Activated naive CD4-positive, alpha-beta T cell treated with anti-CD3 and anti-CD28 coated beads for 36 hours (primary cell): ENCODE measurements around the gene TFAP2B. TPM values are rescaled to one million over a fixed set of nuclear protein-coding genes. Genes with fewer than 3 reads are reported as not detected.

Source experiments
- CTCF ChIA-PET: fragments of 350-600 bp; sonication (Branson Sonifier 250); formaldehyde crosslinking; loops from one replicate; lab custom pipeline; 2021; ENCODE audit warnings: antibody characterized with exemption; lab: Charles Lee
- DNase-seq: peaks from one replicate; pipeline ENCODE4 v3.0.0-alpha.2; 2020
- H3K27ac Mint-ChIP-seq: one replicate; pipeline ENCODE4 v1.8.0; 2021; ENCODE audit warnings: mild to moderate bottlenecking, mixed read lengths
- H3K27me3 Mint-ChIP-seq: one replicate; pipeline ENCODE4 v1.8.0; 2021; ENCODE audit warnings: low read depth, mixed read lengths
- H3K36me3 Mint-ChIP-seq: one replicate; pipeline ENCODE4 v1.8.0; 2021; ENCODE audit warnings: low read depth, mixed read lengths
- H3K4me1 Mint-ChIP-seq: one replicate; pipeline ENCODE4 v1.8.0; 2021; ENCODE audit warnings: low read depth, mixed read lengths
- H3K4me3 Mint-ChIP-seq: one replicate; pipeline ENCODE4 v1.8.0; 2021; ENCODE audit warnings: mild to moderate bottlenecking, moderate library complexity, mixed read lengths
- H3K9me3 Mint-ChIP-seq: one replicate; pipeline ENCODE4 v1.8.0; 2021; ENCODE audit warnings: mixed read lengths
- intact Hi-C: fragments of 100-400 bp; cut with micrococcal nuclease; formaldehyde crosslinking; loops from one replicate; pipeline ENCODE4 v1.15.1; 2023
- total RNA-seq, 2 experiments: library from RNA; stranded (reverse); gene quantifications; one replicate each; pipeline ENCODE4 v1.2.3, GENCODE V29; 2021

Gene TFAP2B
- total RNA-seq, 2 experiments from 2014 or later, result not detected

DNA sequence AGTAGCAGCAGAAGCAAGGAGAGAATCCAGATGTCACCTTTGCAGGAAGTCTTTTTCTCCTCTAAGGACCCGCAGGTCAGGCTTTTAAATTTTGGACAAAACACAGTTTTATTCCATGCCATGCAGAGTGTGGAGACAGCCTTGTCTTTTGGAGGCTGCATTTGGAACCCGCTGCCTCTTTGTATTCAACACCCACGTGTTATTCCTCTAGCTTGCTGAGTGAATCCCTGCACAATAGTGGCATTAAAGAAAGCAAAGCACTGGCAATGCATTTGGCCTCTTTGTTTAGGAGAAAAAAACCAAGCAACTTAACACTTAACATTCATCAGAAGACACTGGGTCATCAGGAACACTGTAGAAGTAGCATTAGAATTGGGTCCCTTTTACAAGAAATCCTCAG lies 43.5 kb downstream of the TFAP2B start:
- H3K4me3 Mint-ChIP-seq, result no peak overlapping the region
- H3K27me3 Mint-ChIP-seq, result no peaks in the 10 kb centered on the region
- CTCF ChIA-PET, result no interaction called here
- H3K9me3 Mint-ChIP-seq, result no peaks in the 10 kb centered on the region
- no peaks in the 10 kb centered on the region for H3K4me1 Mint-ChIP-seq
- intact Hi-C loops, result no loop called here
- H3K27ac Mint-ChIP-seq, result no peak overlapping the region
- DNase-seq, result no peak
- no peaks in the 10 kb centered on the region for H3K36me3 Mint-ChIP-seq

DNA sequence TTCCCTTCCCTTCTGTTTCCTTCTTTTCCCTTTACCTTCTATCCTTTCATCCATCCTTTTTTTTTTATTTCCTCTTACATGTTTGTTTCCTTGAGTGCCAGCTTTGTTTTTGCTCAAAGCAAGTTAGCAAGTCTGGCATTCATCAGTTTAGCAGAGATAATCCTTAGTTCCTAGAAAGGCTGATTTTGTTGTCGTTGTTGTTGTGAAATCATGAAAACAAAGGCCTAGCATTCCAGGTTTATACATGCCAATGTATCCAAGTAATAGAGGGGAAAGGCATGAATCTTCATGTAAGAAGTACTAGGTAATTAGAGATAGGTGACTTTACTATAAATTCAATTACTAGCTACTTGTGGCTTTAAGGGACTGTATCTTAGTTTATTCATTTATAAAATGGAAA lies 45.9 kb downstream of the TFAP2B start:
- H3K27me3 Mint-ChIP-seq, result no peaks in the 10 kb centered on the region
- CTCF ChIA-PET, result no interaction called here
- H3K36me3 Mint-ChIP-seq, result no peaks in the 10 kb centered on the region
- intact Hi-C loops, result no loop called here
- H3K27ac Mint-ChIP-seq, result no peak overlapping the region
- H3K9me3 Mint-ChIP-seq, result no peaks in the 10 kb centered on the region
- no peak overlapping the region for H3K4me3 Mint-ChIP-seq
- no peak for DNase-seq
- H3K4me1 Mint-ChIP-seq, result no peaks in the 10 kb centered on the region

DNA sequence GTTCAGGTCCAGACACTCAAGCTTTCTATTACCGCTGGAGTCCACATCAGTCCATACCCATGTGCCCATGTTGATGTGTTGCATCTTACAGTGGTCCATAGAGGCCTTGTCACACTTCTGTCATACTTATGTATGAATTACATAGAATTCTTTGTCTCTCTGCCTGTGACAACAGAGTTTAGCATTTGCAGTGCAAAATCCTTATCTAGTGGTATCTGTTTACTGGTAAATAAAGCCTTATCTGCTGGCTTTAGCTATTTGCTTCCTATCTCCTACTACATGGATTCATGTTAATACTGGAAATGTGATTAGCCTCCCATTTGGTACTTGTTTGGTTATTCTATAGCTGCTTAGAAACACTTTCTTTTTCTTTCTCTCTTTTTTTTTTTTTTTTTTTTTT lies 49.8 kb downstream of the TFAP2B start:
- Mint-ChIP-seq H3K4me1 (no peaks in the 10 kb centered on the region), H3K27me3 (no peaks in the 10 kb centered on the region), H3K27ac (no peak overlapping the region), H3K9me3 (no peaks in the 10 kb centered on the region), H3K4me3 (no peak overlapping the region), H3K36me3 (no peaks in the 10 kb centered on the region)
- no peak for DNase-seq
- intact Hi-C loops, result no loop called here
- CTCF ChIA-PET, result no interaction called here

DNA sequence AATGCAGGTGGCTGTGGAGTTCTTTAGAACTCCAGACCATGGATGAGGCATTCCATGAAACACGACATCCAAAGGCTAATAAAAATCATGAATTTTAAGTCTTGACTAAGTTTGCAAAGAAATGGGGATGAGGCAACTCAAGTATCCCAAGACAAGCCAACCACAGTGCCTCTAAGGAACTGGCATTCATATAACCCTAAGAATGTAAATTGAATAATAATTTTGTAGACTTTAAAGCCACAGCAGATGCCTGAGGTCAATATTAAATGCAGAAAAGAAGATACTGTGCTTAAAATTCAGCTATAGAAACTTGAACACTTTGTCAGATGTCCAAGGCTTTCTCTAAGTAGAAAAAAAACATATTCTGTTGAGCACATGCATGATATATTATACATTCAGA lies 54.5 kb downstream of the TFAP2B start:
- intact Hi-C loops, result no loop called here
- no peak overlapping the region for H3K4me3 Mint-ChIP-seq
- CTCF ChIA-PET, result interaction anchor here (1.3 kb wide), 1 partner anchor 16 kb away, joined by 3 read pairs; no protein-coding TSS in a partner anchor
- H3K9me3 Mint-ChIP-seq, result no peaks in the 10 kb centered on the region
- H3K27me3 Mint-ChIP-seq, result no peaks in the 10 kb centered on the region
- H3K36me3 Mint-ChIP-seq, result no peaks in the 10 kb centered on the region
- no peaks in the 10 kb centered on the region for H3K4me1 Mint-ChIP-seq
- no peak overlapping the region for H3K27ac Mint-ChIP-seq
- DNase-seq, result no peak

DNA sequence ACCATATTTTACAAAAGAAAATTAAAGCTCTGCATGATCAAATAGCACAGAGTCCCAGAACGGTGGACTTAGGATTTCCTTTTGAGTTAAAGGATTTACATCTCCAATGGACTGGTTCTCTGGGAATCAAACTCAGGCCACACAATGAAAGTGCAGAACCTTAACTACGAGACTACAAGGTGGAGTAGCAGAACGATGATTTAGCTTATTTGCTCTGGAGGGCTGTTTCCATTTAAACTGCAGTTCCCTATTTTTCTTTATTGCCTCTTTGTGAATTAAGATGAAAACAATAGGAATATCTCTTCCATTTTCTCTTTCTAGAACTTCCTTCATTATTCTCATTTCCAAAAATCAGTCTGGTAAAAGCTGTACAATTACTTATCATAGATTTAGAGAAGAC lies 65.7 kb downstream of the TFAP2B start:
- intact Hi-C loops, result no loop called here
- no peak overlapping the region for H3K27ac Mint-ChIP-seq
- CTCF ChIA-PET, result no interaction called here

DNA sequence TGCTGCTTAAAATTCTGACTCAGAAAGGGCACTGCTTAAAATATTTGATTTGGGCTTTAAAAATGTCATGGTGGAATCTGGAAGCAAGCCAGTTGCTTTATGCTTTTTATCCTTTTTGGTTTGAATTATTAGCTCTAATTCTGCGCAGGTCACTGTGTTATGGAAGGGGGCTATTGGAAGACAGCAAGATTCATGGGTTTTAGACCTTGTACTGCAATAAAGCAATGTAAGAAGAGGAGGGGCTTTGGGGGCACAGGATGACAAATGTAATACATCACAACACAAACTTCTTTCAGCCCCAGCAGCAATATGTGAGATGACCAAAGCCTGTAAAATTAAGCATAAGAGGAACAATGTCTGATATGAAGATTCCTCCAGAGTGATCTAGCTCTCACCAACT lies 68.4 kb downstream of the TFAP2B start:
- intact Hi-C loops, result no loop called here
- no peak overlapping the region for H3K27ac Mint-ChIP-seq
- H3K4me3 Mint-ChIP-seq, result no peak overlapping the region
- H3K36me3 Mint-ChIP-seq, result no peaks in the 10 kb centered on the region
- H3K27me3 Mint-ChIP-seq, result no peaks in the 10 kb centered on the region
- no peaks in the 10 kb centered on the region for H3K4me1 Mint-ChIP-seq
- no peak for DNase-seq
- no peaks in the 10 kb centered on the region for H3K9me3 Mint-ChIP-seq
- CTCF ChIA-PET, result no interaction called here

More for the DNA sequence above, 65.7 kb downstream of the TFAP2B start:
- no peaks in the 10 kb centered on the region for H3K27me3 Mint-ChIP-seq
- no peaks in the 10 kb centered on the region for H3K9me3 Mint-ChIP-seq
- DNase-seq, result no peak
- H3K4me1 Mint-ChIP-seq, result no peaks in the 10 kb centered on the region
- H3K4me3 Mint-ChIP-seq, result no peak overlapping the region
- no peaks in the 10 kb centered on the region for H3K36me3 Mint-ChIP-seq

DNA sequence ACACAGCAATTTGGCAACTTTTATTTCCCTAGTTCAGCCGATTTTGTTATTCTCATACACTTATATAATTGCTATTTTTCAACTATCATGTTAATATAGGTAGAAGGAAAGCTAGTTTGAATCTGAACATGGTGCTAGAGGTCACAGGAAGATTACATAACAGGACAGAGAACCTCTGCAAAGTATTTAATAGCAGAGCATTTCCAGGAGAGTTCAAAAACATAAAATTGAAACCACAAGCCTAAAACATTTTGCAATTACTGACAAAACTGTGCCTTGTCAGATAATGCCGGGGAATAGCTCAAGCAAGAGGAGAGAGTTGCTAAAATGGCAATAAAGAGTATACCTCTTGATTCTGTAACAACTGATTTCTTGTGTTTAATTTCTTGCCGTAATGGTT lies 70.8 kb downstream of the TFAP2B start:
- CTCF ChIA-PET, result interaction anchor here (0.7 to 1.0 kb wide), 2 partner anchors 123 to 441 kb away, joined by 3 read pairs; no protein-coding TSS in a partner anchor
- H3K4me3 Mint-ChIP-seq, result no peak overlapping the region
- no peaks in the 10 kb centered on the region for H3K27me3 Mint-ChIP-seq
- DNase-seq, result no peak
- H3K27ac Mint-ChIP-seq, result no peak overlapping the region
- H3K36me3 Mint-ChIP-seq, result no peaks in the 10 kb centered on the region
- H3K9me3 Mint-ChIP-seq, result no peaks in the 10 kb centered on the region
- H3K4me1 Mint-ChIP-seq, result no peaks in the 10 kb centered on the region
- intact Hi-C loops, result no loop called here

DNA sequence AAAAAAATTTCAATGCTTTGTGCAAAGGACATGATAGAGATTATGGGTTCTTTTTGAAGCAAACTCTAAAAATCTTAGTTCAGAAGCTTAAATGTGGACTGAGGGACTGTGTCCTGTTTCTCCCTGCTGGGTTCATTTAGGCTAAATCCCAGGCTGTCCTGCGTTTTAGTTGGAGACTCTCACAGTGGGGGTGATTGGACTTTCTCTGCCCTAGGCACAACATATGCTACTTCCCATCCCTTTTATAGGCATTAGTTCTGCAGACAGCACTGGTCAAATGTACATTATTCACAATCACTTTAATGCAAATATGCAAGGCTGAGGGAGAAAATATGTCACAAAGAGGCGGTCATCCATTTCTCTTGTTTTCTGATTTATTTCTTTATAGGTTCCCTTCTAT lies 71.3 kb downstream of the TFAP2B start:
- H3K36me3 Mint-ChIP-seq, result no peaks in the 10 kb centered on the region
- intact Hi-C loops, result no loop called here
- CTCF ChIA-PET, result interaction anchor here (0.7 to 1.0 kb wide), 2 partner anchors 123 to 442 kb away, joined by 3 read pairs; no protein-coding TSS in a partner anchor

DNA sequence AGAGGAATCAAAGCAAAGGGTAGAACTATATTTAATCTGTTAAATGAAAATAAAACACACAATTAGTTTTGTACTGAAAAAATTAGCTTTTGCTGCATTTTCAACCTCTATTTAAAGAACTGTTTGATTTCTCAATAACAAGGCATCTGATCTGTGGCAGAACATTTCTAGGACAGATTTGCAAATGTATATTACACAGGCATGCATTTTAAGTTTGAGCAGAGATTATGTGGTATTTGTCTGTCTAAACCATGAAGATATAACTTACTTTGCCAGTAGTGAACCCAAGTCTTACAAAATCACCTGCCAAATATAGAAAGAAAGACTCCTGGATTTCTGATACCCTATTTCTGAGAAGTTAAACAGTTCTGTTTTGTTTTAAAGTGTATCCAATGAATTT lies 71.9 kb downstream of the TFAP2B start:
- Mint-ChIP-seq H3K4me1 (no peaks in the 10 kb centered on the region), H3K36me3 (no peaks in the 10 kb centered on the region), H3K27me3 (no peaks in the 10 kb centered on the region), H3K27ac (no peak overlapping the region), H3K4me3 (no peak overlapping the region), H3K9me3 (peaks cover 4% of the 10 kb centered on the region)
- intact Hi-C loops, result no loop called here
- DNase-seq, result no peak
- CTCF ChIA-PET, result no interaction called here

More for the DNA sequence above, 71.3 kb downstream of the TFAP2B start:
- Mint-ChIP-seq H3K4me3 (no peak overlapping the region), H3K9me3 (peaks cover 2% of the 10 kb centered on the region), H3K4me1 (no peaks in the 10 kb centered on the region), H3K27me3 (no peaks in the 10 kb centered on the region), H3K27ac (no peak overlapping the region)
- DNase-seq, result no peak

DNA sequence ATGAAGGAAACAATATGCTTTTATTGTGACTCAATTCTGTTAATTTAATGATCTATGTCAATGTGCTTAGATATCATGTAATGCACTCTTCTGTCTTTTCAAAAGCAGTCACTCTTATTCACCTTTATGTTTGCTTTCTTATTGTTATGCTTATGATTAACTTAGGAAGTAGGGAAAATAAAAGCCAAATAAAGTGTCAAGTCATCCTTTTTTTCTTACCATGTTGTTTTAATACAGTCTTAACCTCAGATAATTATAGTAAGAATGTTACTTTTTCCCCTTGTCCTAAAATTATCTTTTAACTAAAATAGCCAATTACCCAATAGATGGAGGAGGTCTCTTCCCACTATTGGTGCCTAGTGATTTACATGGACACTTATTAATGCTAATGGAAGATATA lies 72.6 kb downstream of the TFAP2B start:
- intact Hi-C loops, result no loop called here
- Mint-ChIP-seq H3K27ac (no peak overlapping the region), H3K36me3 (no peaks in the 10 kb centered on the region), H3K4me1 (no peaks in the 10 kb centered on the region), H3K4me3 (no peak overlapping the region), H3K27me3 (no peaks in the 10 kb centered on the region), H3K9me3 (peaks cover 6% of the 10 kb centered on the region)
- CTCF ChIA-PET, result no interaction called here
- no peak for DNase-seq

Other genes starting within 250 kb of the TFAP2B start
- gene TFAP2D, start 105.3 kb upstream of the TFAP2B start, total RNA-seq, result not detected